SU-DHL-6 (cell line): ENCODE data around the gene TRMT6.

Experiments used
- CTCF ChIP-seq: fragments of 200-600 bp; sonication (generic); IDR thresholded peaks from one replicate; pipeline ENCODE4 v1.5.1; 2017; ENCODE audit warnings: antibody characterized with exemption, mild to moderate bottlenecking, low read length, moderate library complexity; ENCODE audit not compliant: insufficient read depth, poor library complexity, severe bottlenecking
- EZH2phosphoT487 ChIP-seq: fragments of 200-600 bp; sonication (generic), shearing (Covaris generic); conservative IDR thresholded peaks from 2 replicates; pipeline ENCODE4 v1.6.1; 2018; ENCODE audit warnings: mild to moderate bottlenecking, antibody characterized with exemption, low read length, moderate library complexity, mixed read lengths

GRCh38 chr20:5913166-5913565, 37.2 kb downstream of the TRMT6 start:
- TF ChIP-seq CTCF (no peak), EZH2phosphoT487 (no peak)
